Stromal cell of bone marrow (primary cell): ENCODE results near the gene NIBAN1.

Source experiments
- DNase-seq: peaks from one replicate; pipeline ENCODE4 v3.0.0-alpha.2; 2012; ENCODE audit warnings: low read depth

The NIBAN1 gene

DNA sequence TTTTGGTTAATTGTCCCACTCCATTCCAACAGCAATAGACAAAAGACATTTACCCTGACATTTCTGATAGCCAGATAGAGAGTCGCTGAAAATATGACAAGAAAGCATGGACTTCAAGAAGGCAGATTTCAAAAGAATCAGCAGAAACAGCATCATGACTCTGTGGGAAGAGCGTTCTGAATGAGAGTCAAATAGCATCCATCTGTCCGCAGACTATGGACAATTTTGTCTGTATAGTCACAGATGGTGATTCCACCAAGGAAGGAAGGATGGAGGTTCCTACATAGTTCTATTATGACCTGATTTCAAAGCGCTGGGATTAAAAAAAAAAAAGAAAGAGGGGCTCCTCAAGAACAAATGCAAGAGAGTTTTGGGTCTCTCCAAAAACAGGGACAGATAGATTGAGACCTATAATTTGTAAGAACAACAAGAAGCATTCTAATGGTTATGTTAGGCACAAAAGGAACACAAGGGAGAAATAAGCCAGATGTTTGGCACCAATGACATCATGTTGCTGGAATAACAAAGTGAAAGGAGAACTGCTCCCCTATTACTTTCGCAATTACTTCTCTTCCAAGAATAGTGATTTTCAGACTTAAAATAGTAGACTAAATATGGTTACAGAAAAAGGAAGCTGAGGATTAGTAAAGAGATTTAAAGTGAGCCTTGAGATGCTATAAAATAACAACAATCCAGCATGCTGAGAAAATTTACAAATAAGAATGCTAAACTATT lies 28.5 kb downstream of the NIBAN1 start:
- DNase-seq, result peak; percentile 54

DNA sequence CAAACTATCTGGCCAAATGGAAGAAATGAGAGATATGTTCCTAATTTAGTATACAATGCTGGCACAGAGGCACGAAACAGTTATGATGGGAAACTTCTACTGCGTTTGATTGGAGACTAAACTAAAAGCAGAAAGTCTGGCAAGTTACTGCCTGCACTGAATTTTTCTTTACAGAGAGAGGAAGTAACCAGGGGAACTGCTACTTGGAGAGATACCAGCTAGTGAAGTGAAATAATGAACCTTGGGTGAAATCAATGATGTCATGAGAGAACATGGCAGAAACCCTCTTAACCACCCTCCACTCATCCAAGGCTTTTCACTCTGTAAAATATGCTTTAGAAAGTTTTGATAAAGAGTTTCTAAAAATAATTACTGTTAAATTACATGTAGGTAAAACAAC lies 29.3 kb downstream of the NIBAN1 start:
- DNase-seq, result no peak

DNA sequence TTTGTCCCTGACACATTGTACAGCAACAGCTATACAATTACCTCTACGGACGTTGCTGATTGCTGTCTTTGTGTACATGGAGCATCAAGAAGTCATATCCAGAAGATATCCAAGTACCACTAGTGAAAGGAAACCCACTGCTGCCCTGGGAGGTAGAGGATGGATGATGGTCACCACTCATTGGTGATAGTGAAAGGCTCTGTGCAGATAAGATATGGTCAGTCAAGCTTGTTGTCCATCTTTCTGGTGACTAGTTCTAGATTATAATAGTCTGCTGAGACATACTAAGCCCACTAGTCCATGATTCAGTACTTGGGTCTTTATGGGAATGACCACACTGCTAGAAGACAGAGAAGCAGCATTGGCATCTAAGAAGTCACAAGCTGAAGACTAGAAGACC lies 30.3 kb downstream of the NIBAN1 start:
- DNase-seq, result no peak

DNA sequence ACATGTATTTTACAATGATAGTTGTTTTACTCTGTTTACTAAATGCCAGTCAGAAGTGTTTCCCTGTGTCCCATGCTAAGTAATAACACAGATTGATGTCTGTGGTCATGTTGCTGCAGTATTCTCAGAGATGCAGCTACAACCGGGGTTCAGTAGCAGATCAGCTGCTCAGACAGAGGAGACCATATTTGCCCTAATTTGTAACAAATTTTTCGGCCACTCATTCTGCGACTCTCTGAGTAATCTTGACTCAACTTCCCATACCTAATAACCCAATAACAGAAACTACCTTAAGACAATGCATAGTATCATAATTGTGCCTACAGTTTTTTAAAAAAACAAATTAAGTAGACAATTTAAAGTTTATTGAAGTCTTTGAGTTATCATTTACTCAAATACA lies 32.6 kb downstream of the NIBAN1 start:
- DNase-seq, result no peak

DNA sequence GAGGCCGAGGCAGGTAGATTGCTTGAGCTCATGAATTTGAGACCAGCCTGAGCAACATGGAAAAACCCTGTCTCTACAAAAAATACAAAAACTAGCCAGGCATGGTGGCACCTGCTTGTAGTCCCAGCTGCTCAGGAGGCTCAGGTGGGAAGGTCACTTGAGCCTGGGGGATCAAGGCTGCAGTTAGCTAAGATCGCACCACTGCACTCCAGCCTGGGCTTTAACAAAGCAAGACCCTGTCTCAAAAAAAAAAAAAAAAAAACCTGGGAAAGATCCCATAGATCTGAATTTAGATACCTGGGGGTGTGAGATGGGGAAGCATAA lies 32.9 kb downstream of the NIBAN1 start:
- DNase-seq, result no peak

DNA sequence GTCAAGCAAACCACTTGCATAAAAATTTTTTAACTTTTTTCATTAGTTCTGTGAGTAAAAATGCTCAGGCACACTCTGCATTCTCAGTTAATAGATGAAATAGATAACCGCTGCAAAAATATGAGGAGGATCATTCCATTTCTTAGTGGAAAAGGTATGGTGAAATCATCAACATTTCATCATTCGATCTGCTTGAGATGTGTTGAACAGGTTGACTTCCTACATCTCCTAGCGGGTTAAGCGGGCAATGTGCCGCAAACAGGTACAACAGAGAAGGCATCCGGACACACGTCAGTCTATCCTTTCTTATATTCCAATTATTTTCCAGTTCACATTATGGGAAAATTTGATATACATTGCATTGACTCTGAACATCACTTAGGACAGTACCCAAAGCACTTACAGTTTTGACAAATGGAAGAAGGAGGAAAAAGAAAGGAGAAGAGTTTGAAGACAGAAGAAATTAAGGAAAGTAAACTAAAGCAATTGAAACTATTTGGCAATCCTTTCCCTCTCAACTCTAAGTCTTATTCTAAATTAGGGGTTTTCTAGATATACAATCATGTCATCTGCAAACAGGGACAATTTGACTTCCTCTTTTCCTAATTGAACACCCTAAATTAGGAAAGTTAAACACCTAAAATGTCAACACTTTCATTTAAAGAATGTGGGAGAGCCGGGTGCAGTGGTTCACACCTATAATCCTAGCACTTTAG lies 33.5 kb downstream of the NIBAN1 start:
- no peak for DNase-seq

DNA sequence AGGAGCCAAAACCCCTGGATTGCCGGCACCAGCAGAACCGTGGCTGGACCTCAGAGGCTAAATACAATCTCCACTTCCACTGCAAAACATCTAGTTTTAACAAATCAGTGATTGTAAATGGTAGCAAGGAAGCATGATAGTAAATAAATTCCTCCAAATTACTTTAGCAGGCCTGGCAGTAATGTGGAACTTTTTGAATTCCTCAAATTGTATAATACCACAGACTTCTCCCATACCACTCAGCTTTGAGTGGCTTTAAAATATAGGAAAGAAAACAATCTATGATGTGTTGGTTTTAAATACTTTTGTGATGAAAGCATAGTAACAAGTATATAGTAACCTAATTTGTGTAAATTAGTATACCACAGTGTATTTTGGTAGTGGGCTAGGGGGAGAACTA lies 34.1 kb downstream of the NIBAN1 start:
- DNase-seq, result no peak

DNA sequence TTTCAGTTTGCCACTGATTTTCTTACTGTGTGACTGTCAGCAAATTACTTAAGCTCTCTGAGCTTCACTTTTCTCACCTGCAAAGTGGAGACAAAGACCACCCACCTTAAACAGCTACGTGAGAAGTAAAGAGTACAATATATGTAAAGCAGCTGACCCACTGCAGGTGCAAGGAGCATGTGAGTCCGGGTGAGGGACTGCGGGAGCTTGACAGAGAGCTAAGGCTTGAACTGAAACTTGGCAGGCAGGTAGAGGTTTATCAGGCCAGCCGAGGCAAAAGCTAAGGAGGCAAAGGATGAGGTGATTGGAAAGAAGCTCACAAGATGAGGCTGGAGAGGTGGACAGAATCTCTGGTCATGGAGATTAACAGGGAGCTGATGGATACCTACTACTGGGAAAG lies 36.6 kb downstream of the NIBAN1 start:
- DNase-seq, result no peak

DNA sequence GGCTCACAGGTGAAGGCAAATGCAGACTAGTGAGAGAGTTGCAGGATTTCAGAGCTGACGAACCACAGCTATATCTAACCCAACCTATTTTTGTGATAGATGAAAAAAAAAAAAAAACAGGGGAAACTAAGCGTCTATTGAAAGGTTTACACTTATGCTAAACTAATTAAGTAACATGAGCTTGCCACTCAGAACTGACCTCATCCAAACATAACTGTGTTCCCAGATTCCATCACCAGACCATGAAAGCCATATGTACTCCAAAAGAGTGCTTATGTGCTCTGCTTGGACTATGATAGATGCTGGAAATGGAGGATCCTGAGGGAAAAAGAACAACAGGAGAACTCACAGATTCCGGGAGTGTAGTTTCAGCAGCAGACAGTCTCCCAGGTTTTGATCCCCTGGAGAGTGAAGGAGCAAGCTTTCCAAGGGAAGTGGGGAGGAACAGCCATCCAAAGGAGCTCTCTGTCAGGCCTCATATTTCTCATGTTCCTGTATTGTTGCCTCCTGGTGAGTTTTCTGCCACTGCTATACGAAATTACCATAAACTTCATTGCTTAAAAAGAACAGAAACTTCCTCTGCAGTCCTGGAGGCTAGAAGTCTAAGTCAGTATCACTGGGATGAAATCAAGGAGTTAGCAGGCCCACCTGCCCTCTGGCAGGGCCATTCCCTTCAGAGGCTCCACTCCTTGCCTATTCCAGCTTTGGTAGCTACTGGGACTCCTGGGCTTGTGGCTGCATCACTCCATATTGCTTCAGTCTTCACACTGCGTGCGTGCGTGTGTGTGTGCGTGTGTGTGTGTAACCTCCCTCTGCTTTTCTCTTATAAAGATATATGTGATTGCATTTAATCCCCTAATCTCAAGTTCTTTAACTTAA lies 38.1 kb downstream of the NIBAN1 start:
- DNase-seq, result no peak

DNA sequence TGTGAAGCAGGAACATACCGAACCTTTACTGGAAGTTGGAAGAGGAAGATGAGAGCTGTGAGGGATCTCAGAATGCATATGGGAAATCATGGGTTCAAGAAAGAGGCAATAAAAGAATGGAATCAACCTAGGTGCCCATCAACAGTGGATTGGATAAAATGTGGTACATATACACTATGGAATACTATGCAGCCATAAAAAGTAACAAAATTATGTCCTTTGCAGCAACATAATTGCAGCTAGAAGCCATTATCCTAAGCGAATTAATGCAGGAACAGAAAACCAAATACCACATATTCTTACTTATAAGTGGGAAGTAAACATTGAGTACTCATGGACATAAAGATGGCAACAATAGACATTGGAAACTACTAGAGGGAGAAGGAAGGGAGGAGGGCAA lies 40.4 kb downstream of the NIBAN1 start:
- no peak for DNase-seq

DNA sequence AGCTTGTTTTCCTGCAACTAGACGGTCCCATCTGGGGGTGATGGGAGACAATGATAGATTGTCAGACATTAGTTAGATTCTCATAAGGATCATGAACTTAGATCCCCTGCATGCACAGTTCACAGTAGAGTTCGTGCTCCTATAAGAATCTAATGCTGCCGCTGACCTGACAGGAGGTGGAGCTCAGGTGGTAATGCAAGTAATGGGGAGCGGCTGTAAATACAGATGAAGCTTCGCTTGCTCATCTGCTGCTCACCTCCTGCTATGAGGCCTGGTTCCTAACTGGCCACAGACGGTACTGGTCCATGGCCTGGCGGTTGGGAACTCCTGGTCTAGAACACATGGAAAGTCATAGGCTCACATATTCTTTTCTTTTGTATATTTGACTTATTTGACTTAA lies 42.0 kb downstream of the NIBAN1 start:
- no peak for DNase-seq

DNA sequence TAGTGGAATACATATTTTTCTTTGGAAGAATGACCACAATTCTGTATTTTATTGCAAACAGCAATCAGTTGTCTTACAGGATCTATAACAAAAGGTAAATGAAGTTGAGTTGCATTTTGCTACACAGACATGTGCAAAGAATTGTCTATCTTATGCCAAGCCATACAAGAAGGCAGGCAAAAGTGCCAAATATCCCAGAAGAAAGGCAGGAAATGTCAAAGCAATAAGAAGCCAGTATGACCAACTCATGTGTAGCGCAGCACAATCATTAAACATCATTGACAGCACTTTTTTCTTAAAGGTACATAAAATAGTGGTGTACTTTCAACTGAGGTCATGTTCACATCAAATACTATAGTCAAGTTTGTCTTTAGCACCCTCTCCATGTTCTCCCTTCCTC lies 42.7 kb downstream of the NIBAN1 start:
- DNase-seq, result no peak

DNA sequence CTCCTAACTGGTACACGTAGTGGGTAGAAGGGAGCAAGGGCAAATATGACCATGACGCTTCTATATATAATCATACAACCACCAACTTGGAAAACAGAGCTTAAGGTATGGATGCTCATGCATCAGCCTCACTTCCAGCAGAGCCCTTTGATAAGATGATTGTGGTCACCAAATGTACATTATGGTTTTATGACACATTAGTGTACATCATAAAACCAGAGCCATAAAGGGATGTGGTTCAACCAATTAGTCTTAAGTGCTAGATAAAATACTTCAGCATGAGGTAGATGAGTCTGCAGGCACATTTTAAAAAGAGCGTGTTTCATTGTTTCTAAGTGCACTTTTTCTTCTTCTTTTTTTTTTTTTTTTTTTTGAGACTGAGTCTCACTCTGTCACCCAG lies 43.7 kb downstream of the NIBAN1 start:
- no peak for DNase-seq

DNA sequence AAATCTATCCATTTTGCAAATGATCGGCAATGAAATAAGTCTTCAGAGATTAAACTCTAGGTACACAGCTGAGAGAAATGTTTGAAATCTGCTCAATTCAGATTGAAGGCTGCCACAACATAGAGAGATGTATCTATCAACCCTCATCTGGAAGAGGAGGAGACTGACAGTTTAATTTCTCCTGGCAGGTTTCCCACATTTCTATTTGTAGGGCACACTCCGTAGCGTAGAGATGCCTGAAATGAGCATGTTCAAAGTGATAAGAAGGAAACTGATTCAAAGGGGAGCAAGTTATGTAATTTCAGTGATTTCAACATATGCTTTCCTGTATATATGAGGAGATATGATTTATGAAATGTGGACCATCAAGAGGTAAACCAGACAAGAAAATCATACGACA lies 44.1 kb downstream of the NIBAN1 start:
- no peak for DNase-seq

DNA sequence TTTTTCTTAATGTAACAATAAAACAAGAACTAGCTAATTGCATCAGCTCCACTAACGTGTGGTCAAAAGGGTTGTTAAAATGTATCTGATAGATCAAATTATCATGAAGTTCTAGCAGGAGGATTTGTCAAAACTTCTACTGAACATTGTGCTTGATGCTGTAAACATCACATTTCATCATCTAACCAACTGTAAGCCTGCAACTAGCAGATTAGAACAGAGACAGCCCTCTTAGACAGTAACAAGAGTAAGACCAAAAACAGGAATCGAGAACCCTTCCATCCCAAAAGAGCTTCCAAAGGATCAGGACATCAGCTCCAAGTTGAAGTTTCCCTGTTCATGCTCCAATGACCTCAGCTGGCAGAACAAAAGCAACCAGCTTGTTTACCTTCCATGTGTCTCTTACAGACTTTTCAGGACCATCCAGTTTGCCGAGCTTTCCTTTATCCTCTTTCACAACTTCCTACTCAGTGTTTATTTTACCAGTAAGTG lies 44.6 kb downstream of the NIBAN1 start:
- DNase-seq, result no peak

DNA sequence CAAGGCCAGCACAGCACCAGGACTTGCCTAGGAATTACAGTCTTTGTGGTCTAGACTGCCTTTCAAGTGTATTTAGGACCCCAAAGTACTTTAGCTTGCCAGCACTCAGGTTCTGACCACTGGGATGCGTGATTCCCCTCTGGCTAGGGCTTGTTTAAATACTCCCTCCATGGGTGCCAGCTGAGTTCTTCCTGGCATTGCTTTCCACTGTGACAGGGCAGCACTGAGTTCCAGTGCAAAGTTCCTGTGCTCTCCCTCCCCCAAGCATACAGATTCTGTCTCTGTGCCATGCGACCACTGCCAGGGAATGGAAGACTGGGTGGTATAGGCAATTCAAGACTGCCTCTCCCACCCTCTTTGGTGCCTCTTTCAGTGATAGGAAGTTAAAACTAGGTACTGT lies 45.9 kb downstream of the NIBAN1 start:
- no peak for DNase-seq
